Lower leg skin (tissue), 4 donors: Measurements from ENCODE around the gene MAN1C1. TPM values are rescaled to one million over a fixed set of nuclear protein-coding genes. Genes with fewer than 3 reads are reported as not detected.

Experiments used
- DNase-seq, 2 donors: peaks; one replicate each; pipeline ENCODE4 v3.0.0-alpha.2; 2019; ENCODE audit warnings: low spot score in 2 of 2
- H3K4me3 ChIP-seq: fragments of 200-600 bp; sonication (generic); 2 replicates; pipeline ENCODE4 v1.5.1; 2017; ENCODE audit warnings: mild to moderate bottlenecking, low read depth; ENCODE audit not compliant: poor library complexity, severe bottlenecking
- POLR2A ChIP-seq, 2 donors: fragments of 450-650 bp; IDR thresholded peaks; one replicate each; pipeline ENCODE4 v1.6.1; 2016 to 2017; ENCODE audit warnings: antibody characterized with exemption in 2 of 2, mild to moderate bottlenecking in 1 of 2, moderate library complexity in 1 of 2
- WGBS, 2 donors: methylation state at CpG; one replicate each; pipeline ENCODE4 v1.1.5; 2018; 5-methylcytosine and 5-hydroxymethylcytosine counted together
- intact Hi-C: fragments of 100-400 bp; cut with DNase I; formaldehyde crosslinking; loops from one replicate; pipeline ENCODE4 v1.15.0; 2023; ENCODE audit warnings: low total_unique reads
- total RNA-seq, 4 donors: library from RNA; depleted of rRNA; stranded (reverse); fragments of >200 nt; gene quantifications; one replicate each; pipeline ENCODE4 v1.1.0, GENCODE V29; 2016
- TF ChIP-seq, protein P1 (sequence below), 3 donors: fragments of 450-650 bp; IDR thresholded peaks; one replicate each; pipeline ENCODE4 v1.5.1; 2016; ENCODE audit warnings: antibody characterized with exemption in 3 of 3, mild to moderate bottlenecking in 3 of 3, moderate library complexity in 2 of 3

MAN1C1 gene
- total RNA-seq, 4 donors from 2014 or later, result 5.9 to 7.3 (median 6.6) TPM

DNA sequence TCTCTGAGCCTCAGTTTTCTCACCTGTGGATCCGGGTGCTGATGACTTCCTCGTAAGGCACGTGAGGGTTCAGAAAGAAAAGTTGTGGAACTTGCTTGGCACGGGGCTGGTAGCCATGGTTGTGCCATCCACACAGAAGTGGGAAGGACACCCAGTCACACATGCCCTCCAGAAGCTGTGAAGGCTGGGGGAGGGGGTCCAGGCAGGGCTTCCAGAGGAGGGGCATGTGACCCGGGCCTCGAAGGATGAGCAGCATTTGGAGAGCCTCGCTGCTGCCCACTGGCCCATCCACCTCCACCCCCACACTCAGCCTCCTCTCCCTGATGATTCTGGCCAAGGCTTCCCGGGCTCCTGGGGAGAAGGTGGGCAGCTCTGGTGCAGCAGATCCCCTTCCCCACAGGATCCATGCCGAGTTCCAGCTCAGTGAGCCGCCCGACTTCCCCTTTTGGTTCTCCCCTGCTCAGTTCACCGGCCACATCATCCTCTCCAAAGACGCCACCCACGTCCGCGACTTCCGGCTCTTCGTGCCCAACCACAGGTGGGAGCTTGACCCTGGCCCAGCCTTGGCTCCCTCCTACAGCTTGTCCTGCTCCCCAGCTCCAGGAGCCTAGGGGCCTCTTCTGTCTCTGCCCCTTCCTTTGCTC, 192.8 kb downstream of the MAN1C1 start:
- H3K4me3 ChIP-seq, result no peak overlapping the region
- DNase-seq, result no peak
- WGBS, 2 donors, result 71 to 79% methylated on average over 18 of the region's 18 CpGs
- no peak for TF ChIP-seq POLR2A (IDR thresholded peaks at IDR 0.05)
- TF ChIP-seq, protein P1, sequence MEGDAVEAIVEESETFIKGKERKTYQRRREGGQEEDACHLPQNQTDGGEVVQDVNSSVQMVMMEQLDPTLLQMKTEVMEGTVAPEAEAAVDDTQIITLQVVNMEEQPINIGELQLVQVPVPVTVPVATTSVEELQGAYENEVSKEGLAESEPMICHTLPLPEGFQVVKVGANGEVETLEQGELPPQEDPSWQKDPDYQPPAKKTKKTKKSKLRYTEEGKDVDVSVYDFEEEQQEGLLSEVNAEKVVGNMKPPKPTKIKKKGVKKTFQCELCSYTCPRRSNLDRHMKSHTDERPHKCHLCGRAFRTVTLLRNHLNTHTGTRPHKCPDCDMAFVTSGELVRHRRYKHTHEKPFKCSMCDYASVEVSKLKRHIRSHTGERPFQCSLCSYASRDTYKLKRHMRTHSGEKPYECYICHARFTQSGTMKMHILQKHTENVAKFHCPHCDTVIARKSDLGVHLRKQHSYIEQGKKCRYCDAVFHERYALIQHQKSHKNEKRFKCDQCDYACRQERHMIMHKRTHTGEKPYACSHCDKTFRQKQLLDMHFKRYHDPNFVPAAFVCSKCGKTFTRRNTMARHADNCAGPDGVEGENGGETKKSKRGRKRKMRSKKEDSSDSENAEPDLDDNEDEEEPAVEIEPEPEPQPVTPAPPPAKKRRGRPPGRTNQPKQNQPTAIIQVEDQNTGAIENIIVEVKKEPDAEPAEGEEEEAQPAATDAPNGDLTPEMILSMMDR (IDR thresholded peaks at IDR 0.05), result no peak
- intact Hi-C loops, result loop anchor here (10.0 kb wide), 1 partner anchor 575 kb away; the partner anchor contains the start of gene SYF2

DNA sequence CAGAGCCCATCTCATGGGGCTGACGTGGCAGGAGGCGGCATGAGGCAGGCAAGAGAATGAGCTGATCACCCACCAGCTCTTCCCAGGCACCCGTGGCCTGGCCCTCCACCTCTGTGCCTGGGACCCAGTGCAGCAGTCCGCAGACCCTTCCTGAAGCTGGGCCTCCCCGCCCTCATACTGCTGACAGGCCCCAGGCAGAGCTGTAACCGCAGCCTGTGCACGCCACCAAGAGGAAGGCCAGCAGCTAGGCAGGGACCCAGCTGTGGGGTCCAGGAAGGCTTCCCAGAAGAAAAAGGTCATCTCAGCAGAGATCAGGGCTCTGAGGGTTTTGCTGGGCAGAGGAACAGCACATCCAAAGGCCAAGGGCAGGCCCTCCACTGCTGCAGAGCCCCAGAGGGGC, 193.3 kb downstream of the MAN1C1 start:
- no peak for TF ChIP-seq POLR2A (IDR thresholded peaks at IDR 0.05)
- TF ChIP-seq, protein P1 (IDR thresholded peaks at IDR 0.05), result no peak
- intact Hi-C loops, result loop anchor here (5.0 to 10.0 kb wide), 3 partner anchors 55 to 575 kb away; partner anchors contain the start of gene SYF2
- WGBS, 2 donors, result 83 to 91% methylated on average over 7 of the region's 7 CpGs
- no peak for DNase-seq
- no peak overlapping the region for H3K4me3 ChIP-seq

DNA sequence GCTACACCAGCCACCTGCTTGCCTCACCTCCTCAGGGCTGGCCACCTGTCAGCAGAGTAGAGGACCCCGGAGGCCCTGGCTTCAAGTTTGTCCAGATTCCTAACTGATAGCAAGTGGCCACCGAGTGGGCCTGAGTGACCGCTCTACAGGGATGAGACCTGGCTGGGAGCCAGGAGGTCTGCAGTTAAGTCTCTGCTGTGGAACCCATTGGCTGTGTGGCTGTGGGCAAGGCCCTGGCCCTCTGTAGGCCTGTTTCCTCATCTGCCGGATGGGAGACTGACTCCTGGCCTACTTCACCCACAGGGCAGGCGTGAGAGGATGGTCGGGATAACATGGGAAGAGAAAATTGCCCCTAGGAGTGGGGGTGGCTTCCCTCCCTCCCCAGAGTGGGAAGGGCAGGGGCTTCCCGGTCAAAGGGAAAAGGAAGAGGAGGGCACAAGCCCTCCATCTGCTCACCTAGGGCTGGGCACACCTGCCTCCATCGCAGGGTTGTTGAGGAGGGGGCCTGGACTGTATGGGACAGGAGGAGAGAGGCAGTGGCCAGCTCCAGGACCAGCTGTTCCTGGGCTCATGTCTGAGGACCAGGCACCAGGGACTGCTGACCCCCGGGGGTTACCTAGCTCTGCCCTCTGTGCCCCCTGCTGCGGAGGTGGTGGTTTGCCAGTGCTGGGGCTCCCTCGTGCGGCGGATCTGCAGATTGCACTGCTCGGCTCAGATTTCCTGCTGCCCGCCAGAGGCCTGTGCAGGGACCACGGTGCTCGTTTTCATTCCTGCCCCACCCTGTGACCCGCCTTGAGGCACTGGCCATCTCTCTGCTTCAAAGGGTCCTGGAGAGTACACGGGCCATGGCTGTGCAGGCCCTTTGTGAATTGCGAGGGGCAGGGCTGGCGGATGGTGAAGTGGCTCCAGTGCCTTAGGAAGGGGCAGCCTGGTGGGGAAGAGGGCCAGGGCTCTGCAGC, 194.0 kb downstream of the MAN1C1 start:
- peak in 1 of 2 donors; percentile 95 for DNase-seq
- WGBS, 2 donors, result 34 to 41% methylated on average over 20 to 21 of the region's 21 CpGs
- no peak overlapping the region for H3K4me3 ChIP-seq
- TF ChIP-seq POLR2A (IDR thresholded peaks at IDR 0.05), result no peak
- TF ChIP-seq, protein P1 (IDR thresholded peaks at IDR 0.05), result peak in 1 of 3 donors; percentile 93
- intact Hi-C loops, result loop anchor here (5.0 to 10.0 kb wide), 2 partner anchors 56 to 203 kb away; no protein-coding TSS in a partner anchor

DNA sequence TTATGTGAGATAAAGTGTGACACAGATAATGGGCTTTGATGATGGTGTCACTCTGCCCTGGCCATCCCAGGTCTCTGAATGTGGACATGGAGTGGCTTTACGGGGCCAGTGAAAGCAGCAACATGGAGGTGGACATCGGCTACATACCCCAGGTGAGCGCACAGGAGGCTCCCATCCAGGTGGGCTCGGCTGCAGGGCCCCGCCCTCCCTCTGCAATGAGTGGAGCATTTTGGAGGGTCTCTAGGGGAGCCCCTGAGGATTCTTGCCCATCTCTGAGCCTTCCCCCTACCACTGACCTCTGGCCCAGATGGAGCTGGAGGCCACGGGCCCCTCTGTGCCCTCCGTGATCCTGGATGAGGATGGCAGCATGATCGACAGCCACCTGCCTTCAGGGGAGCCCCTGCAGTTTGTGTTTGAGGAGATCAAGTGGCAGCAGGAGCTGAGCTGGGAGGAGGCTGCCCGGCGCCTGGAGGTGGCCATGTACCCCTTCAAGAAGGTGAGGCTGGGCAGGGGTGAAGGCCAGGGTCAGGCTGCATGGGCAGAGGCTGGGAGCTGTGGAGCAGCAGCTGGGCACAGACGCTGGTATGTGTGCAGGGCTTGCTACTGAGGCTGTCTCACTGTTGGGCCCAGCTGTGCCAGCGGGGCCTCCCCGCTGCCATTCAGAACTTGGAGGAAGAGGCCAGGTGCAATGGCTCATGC, 194.9 kb downstream of the MAN1C1 start:
- TF ChIP-seq, protein P1 (IDR thresholded peaks at IDR 0.05), result no peak
- TF ChIP-seq POLR2A (IDR thresholded peaks at IDR 0.05), result no peak
- intact Hi-C loops, result loop anchor here (5.0 to 10.0 kb wide), 2 partner anchors 57 to 204 kb away; no protein-coding TSS in a partner anchor
- 91 to 93% methylated on average over 12 to 13 of the region's 13 CpGs for WGBS, 2 donors
- no peak overlapping the region for H3K4me3 ChIP-seq
- peak in 1 of 2 donors; percentile 67 for DNase-seq

GRCh38 chr1:25813071-25813733, 196.6 kb downstream of the MAN1C1 start:
- no peak overlapping the region for H3K4me3 ChIP-seq
- DNase-seq, result peak in 1 of 2 donors; percentile 70
- WGBS, 2 donors, result 80 to 83% methylated on average over 11 of the region's 11 CpGs
- intact Hi-C loops, result loop anchor here (5.0 to 10.0 kb wide), 2 partner anchors 58 to 206 kb away; no protein-coding TSS in a partner anchor
- TF ChIP-seq, protein P1 (IDR thresholded peaks at IDR 0.05), result no peak
- no peak for TF ChIP-seq POLR2A (IDR thresholded peaks at IDR 0.05)
